NCI-H1105 treated with DMSO at 0.1 percent for 48 hours (cell line): ENCODE measurements around the gene SLC6A17.

Experiments used
- DNase-seq: peaks from one replicate; lab custom pipeline; 2025; lab: John Stamatoyannopoulos, UW

The SLC6A17 gene

DNA sequence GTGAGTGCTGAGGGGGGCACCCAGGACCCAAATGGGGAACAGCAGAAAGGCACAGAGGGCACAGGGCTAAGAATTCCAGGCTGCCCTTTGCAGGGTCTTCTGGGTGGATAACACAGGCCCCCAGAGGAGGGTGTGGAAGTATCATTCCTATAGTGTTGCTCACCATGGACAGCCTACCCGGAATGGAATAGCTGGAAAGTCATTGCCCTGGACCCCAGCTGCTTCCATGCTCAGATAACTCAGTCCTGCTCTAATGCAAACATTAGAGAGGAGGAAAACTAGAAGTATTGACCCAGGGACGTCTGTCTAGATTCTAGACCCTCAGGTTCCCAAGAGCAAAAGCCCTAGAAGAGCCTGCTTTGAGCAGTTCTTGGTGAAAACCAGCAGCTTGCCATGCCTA lies 24.7 kb downstream of the SLC6A17 start:
- DNase-seq: no peak

DNA sequence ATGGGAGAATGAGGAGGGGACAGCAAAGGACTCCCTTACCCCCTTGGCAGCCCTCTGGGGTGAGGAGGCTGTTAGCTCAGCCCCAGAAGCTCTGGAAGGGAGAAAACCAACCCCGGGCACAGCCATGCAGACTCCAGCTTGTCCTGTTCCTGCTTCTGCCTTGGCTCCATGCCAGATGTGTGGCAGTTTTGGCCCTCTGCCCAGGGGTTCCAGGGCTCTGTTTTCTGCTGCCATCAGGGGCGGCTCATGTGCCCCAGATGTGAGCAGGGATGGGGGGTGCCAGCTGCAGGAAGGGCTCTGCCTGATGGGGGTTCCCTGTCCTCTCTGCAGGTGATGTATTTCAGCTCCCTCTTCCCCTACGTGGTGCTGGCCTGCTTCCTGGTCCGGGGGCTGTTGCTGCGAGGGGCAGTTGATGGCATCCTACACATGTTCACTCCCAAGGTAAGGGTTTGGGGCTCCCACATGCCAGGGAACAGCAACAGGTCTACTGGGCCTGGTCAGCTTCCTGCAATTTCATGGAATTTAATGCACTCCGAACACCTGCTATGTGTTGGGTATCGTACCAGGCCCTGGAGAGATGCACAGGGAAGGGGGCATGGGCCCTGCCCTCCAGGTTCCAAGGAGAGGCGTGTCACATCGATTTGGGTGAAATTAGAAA lies 26.1 kb downstream of the SLC6A17 start:
- DNase-seq: peak; percentile 90

DNA sequence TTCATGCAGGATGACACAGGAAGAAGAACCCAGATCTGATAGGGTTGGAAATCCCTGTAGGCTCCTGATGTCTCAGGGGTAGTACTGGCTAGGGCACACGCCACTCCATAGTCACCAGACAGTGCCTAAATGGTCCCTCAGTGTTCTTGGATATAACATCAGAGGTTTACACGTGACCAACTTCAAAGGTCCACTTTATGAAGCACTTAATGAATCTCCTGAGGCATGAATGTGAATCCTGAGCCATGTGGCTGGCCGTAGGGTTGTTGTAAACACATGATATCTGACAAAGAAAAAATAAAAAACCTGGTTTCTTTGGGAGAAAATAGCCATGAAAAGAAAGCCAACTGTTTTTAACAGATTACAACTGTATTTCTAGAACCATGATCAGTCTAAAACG lies 27.5 kb downstream of the SLC6A17 start:
- no peak for DNase-seq

DNA sequence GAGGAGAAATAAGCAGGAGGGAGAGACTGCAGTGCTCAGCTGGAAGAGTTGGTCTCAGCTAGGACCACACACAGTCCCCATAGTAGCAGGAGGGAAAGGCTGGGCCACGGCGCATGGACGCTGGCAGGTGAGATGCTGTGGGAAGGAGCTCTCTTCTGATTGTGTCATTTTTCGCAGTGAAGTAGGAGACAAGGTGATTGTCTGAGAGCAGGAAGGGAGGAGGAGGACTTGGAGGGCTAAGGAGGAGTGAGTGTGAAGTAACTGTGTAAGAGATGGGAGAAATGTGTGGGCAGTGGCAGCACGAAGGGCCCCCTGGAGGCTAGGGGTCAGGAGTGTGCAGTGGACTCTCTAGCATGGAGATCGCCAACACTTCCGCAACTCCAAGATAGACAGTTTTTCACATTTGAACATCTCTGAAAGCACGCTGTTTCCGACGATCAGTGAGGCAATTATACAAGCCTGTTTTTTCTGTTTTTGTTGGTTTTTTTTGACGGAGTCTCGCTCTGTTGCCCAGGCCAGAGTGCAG lies 33.4 kb downstream of the SLC6A17 start:
- DNase-seq: no peak

DNA sequence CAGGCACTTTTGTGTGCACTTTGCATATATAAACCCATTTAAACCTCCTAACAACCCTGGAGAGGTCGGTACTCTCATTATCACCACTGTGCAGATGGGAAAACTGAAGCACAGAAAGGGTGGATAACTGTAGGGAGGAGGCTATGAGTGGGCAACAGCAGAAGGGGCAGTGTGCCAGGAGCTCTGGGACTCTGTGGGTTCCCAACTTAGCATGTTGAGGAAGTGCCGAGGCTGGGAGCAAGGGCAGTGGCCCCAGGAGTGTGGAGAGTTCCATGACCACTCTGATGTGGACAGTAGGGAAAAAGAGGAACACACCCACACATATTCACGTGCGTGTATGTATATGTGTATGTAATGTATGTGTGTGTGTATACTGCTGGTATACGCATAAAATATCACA lies 34.2 kb downstream of the SLC6A17 start:
- DNase-seq: no peak

DNA sequence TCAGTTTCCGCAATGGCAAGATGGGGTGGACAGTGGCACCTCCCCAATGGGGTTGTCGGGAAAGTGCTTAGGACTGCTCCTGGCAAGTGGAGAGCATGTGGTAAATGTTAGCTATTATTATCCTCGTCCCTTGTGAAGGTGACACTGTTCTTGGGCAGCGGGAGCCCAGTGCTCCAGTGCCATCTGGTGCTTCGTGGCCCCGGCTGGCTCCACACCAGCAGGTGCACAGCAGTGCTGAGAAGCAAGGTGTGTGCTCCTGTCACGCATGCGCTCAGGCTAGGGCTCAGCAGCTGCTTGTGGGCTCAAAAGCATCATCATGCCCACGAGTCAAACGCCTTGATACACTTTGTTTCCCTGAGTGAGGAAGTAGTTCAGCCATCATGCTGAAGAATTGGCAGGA lies 34.9 kb downstream of the SLC6A17 start:
- DNase-seq: peak; percentile 80

DNA sequence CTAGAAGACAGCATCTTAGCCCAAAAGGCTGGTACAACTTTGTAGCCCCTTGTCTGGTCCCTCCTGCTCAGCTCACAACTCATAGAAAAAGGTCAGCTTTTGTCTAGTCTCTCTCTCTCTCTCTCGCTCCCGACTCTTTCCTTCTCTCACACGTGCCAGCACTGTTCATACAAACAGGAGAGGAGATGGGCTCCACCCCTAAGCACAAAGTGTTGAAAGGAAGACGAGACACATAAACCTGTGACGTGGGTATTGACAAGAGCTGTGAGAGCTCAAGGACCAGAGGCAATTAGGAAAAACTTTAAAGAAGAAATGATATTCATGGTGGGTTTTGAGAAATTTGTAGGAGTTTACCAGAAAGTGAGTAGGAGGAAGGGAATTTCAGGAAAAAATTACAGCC lies 36.3 kb downstream of the SLC6A17 start:
- no peak for DNase-seq

DNA sequence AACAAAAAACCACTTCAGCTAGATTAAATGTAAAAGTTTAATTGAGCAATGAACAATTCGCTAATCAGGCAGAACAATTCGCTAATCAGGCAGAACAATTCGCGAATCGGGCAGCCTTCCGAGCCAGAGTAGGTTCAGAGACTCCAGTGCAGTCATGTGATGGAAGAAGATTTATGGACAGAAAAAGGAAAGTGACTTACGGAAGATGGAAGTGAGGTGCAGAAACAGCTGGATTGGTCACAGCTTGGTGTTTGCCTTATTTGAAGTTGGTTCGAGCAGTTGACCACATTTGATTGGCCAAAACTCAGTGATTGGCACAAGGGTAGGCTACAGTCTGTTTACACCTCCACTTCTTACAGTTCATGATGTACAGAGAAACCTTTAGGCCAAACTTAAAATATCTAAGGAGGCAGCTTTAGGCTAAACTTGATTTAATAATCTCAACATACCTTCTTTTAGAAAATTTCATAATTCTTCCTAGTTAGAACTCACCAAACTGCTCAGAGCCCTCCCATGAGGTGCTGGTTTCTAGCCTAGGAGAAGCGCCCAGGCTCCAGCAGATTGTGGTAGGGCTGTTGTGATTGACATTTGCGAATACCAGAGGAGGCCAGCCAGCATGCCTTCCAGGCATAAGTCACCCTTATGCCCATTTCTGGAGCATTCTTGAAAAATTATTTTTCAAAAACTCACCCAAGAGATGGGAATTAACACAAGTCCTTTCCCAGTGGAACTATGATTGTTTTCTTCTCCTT lies 37.0 kb downstream of the SLC6A17 start:
- DNase-seq: no peak

DNA sequence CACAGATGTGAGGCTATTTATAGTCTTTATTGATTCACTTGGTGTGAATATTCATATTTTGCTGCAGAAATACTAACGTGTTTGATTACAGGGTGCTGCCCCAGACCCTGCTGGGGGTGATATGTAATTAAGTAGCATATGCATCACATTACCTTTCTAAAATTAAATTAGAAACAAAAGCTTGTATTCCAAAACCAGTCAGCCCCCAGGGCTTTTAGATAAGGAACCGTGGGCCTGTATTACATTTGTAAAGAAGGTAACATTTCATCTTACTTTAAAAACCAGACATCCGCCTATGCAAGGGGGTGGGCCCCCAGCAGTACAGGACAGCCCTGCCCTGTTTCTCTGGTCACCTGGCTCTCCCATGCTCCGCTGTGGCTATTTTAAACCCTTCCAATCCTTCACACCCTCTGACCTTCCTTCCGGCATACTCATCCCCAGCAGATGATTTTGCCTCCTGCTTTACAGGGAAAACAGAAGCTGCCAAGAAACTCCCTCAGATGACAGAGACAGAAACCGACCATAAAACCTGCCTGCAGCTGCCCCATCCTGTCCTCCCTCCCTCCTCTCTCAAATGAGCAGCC lies 37.8 kb downstream of the SLC6A17 start:
- DNase-seq: no peak

DNA sequence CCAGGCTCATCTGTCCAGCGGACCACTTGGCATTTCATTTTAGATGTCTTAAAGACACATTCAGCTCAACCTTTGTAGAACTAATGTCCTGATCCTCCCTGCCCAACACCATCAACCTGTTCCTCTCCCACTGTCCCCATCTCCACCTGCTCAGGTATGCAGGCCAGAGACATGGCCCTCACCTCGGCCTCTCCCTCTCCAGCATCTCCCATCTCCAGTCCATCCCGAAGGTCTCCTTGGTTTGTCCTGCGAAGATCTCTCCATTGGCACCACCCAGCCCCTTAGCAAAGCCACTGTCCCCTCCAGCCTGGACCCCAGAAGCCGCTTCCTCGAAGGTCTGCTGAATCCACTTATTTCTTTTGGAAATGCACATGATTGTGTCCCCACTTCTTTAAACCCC lies 38.9 kb downstream of the SLC6A17 start:
- no peak for DNase-seq

DNA sequence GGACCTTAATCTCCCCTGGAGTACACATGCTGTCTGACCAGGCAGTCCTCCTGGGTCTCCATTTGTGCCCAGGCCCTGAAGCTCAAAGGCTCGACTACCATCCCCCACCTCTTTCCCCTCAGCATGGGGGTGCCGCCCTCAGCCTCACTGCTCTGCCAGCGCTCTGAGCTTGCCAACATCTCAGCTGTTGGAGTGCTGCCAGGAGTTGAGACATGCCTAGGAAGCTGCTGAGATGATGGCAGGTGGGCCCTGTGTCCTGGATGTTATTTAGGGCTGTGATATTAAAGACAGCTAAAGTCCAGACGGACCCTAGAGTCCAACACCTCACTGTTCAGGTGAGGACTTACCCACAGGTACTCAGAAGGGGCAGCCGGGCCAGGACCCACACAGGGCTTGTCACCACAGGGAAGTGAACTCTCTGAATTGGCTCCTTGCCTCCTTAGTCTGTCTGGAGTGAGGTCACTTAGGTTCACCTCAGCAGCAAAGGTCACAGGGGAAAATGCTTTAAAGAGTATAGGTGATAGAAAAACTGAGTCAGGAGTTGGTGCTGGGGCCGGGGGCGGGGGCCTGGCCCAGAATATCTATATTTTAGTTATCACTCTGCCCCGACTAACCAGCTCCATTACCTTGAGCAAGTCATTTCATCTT lies 40.1 kb downstream of the SLC6A17 start:
- peak; percentile 89 for DNase-seq

DNA sequence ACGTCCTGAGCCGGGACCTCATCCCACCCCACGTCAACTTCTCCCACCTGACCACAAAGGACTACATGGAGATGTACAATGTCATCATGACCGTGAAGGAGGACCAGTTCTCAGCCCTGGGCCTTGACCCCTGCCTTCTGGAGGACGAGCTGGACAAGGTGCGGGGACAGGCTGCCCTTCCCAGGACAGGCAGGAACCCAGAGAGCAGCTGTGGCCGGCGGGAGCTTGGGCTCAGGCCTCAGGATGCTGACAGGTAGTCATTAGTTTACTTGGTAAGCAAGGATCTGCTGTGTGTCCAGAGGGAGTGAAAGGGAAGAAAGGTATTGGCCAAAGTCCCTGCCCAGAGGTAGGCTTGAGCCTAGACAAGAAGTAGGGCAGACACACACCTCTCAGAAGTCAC lies 42.2 kb downstream of the SLC6A17 start:
- no peak for DNase-seq

DNA sequence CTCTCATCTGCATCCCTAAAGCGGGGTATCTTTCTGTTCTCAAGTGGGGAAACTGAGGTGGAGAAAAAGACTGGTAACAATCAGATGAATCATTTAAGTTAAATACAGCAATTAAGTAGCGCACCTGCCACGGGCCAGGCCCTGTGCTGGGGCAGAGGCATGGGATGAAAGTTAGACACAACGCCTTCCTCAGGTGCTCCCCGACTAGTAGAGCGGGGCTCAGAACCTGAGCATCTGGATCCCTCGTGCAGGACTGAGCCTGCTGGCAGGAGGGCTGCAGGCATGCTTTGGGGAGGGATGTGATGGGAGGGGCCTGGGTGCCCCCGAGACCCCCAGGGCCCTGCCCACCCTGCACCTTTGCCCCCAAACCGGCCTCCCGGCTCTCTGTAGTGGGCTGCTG lies 44.9 kb downstream of the SLC6A17 start:
- no peak for DNase-seq

DNA sequence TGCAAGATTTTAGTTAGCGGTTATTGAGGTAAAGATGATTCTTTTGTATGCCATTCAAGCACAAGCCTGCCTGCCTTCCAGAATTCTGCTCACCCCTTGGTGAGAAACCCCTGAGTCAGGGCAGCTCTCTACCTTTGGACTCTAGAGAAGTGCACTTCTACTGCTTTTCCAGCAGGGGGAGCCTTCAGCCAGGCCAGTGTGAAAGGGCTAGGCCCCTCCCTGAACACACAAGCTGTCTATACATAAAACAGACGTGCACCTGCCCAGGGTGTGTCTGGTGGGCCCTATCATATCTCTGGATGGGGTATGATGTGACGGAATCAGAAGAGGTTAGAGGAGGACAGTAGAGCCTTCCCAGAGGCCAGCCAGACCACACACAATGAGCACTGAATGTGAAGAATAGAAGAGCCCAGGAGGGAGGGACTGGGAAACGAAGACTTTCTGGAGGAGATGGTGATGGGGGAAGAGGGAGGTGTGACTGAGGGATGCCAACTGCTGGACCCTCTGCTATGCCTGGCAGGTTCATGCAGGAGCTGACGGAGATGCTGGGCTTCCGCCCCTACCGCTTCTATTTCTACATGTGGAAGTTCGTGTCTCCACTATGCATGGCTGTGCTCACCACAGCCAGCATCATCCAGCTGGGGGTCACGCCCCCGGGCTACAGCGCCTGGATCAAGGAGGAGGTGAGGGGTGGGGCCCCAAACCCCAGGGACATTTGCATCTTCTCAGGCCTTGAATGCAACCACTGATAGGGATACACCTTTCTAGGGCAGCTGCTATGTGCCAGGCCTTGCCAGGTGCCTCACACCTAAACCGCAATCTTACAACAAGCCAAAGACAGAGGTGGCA lies 46.8 kb downstream of the SLC6A17 start:
- DNase-seq: peak; percentile 83

DNA sequence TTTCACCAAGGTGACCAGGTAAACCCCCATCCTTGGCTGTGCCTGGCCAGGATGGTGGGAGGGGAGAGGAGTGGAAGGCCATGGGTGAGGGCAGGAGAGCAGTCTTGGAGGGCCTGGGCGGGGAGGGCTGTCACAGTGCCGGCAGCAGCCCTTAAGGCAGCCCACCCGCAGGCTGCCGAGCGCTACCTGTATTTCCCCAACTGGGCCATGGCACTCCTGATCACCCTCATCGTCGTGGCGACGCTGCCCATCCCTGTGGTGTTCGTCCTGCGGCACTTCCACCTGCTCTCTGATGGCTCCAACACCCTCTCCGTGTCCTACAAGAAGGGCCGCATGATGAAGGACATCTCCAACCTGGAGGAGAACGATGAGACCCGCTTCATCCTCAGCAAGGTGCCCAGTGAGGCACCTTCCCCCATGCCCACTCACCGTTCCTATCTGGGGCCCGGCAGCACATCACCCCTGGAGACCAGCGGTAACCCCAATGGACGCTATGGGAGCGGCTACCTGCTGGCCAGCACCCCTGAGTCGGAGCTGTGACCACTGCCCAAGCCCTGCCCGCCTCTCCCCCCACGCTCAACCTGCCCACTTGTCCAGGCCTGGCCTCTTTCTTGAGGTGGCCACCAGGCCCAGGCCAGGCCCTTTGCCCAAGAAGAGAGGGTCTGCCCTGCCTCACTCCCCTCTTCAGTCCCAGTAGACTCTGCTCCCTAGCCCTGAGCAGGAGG lies 47.8 kb downstream of the SLC6A17 start:
- no peak for DNase-seq

DNA sequence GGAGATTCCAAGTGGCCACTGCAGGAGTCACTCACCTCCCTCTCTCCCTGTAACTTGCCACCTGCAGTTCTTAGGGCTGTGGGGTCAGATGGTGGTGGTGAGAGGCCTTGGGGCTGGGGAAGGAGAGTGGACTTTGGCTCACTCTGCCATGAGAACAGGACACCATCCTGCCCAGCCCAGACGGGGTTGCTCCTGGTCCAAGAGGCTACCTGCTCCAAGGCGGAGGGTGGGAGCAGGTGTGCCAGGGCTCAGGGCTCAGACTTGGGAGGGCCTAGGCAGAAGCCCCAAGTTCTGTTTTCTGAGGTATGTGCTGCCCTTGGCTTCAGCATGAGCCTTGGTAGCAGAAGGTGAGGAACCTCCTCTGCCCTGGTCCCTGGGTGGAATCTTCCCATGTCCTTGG lies 48.5 kb downstream of the SLC6A17 start:
- DNase-seq: no peak

DNA sequence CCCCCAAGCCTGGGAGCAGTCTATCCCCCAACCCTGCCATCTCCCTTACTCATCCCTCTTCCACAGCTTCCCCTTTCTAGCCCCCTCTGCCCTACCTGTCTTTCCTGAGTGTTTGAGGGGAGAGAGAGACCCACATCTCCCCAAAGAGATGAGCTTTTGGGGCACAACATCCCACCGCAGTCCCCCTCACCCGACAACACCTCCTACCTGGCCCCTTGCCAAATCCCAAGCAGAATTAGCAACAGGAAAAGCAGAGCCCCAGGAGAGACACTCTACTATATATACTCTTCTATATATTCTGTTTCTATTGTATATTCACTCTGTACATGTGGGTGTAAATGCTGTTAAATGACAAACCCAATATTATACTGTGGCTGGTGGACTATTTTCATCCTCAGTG lies 49.9 kb downstream of the SLC6A17 start:
- DNase-seq: no peak

DNA sequence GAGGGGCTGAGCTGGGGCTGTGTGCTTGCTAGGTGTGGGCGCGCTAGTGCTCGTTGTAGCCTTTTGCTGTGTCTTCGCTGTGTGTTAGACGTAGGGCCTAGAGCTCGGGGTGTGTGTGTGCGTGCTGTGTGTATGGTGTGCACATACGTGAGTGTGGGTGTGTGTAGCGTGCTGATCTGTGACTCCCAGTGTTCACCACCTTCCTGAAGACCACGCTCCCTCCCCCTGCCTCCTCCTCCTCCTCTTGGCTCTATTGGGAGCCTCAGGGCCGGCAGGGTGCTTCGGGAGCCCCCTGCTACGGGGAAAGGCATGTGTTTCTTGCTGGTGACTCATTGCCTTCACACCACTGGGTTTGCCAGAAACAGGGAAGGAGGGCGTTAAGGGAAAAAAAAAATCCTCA lies 50.4 kb downstream of the SLC6A17 start:
- no peak for DNase-seq

DNA sequence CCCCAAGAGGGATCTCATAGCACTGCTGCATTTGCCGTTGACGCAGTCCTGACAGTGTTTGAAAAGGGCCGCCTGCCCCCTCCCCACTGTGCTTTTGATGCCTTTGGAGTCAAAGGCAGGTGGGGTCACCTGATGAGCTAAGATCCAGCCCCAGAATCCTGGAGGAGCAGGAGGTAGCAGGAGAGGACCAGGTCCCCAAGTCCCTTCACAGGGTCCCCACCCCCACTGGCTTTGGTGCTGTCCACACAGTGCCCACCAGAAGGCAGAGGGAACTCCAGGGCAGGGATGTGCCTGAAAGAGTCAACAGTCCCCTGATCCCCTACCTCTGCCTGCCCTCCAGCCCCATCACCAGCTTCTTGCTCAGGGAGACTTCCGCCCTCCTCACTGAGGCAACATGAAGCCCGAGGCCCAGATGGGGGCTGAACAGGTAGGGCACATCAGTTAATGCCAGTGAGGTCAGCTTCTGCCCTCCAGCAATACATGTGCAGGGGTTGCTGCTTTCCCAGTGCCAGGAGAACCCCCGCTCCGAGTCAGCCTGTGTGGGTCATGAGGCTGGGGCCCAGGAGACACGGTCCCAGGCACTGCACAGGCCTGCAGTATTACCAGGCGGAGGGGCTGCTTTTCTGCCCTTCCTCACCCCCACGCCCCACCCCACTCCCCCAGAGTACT lies 51.0 kb downstream of the SLC6A17 start:
- no peak for DNase-seq

DNA sequence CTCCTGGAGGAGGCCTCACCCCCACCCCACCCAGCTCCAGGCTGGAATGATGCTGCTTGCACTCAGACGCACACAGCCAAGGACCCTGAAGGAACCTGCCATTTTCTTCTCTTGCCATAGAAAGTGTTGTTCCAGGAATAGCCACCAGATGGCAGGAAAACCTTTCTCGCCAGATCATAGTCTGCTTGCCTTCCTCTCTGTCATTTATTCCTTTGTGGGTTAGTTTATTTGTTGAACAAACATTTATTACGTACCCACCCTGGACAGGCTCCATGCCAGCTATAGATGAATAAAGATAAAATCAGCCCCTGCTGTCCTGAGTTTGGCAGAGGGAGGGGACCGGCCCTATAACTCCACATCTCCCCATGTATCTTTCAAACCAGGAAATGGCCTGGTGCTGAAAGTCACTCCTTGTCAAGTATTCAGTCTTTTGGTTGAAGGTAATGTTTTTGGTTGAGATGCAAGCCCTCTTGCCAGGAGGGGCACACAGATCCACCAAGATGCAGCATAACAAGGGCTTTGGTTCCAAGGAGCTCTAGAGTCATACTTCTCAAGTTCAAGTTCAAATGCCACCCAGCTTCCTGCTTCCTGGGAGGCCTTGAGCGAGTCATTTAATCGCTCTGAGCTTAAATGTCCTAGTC lies 52.8 kb downstream of the SLC6A17 start:
- peak; percentile 76 for DNase-seq
